ENCODE measurements around the gene PDIA2.

GRCh38 chr16:281660-282255 is 1.2 kb upstream of the PDIA2 start:
- no peak for TF ChIP-seq CTCF (IDR thresholded peaks at IDR 0.05)
- TF ChIP-seq POLR2A (IDR thresholded peaks at IDR 0.05): no peak

Data from testis (tissue), 2 donors.